IMR-90 (cell line): Measurements from ENCODE around the gene CHSY3. TPM values are rescaled to one million over a fixed set of nuclear protein-coding genes. Genes with fewer than 3 reads are reported as not detected.

Experiments
- ATAC-seq: fragments of 200-7000 bp; cut with Tn5 transposase; 2 replicates; pipeline ENCODE4 v1.9.1; 2020; ENCODE audit warnings: low read depth, mild to moderate bottlenecking, moderate library complexity
- BruUV-seq: library from RNA; stranded (reverse); fragments of 400-500 nt; replicated peaks from 2 replicates; lab custom pipeline; 2021; lab: Mats Ljungman, UMichigan
- CTCF ChIA-PET: fragments of 300-600 bp; formaldehyde crosslinking; extraction: SDS; loops from one replicate; lab custom pipeline; 2021; ENCODE audit warnings: antibody characterized with exemption; lab: Yijun Ruan, JAX
- POLR2A ChIA-PET: fragments of 300-600 bp; sonication (Branson Sonifier 250); formaldehyde crosslinking; loops from one replicate; lab custom pipeline; 2022; ENCODE audit warnings: antibody characterized with exemption; ENCODE audit not compliant: unreplicated experiment; lab: Charles Lee
- DNase-seq: peaks from one replicate; pipeline ENCODE4 v3.0.0; 2013
- H2AFZ ChIP-seq: replicated peaks from 2 replicates; pipeline ENCODE3; 2013; ENCODE audit warnings: low read length, mild to moderate bottlenecking; ENCODE audit not compliant: poor library complexity
- H2AK5ac ChIP-seq: 2 replicates; pipeline ENCODE4 v1.6.1; 2013; ENCODE audit warnings: low read depth, low read length, inconsistent platforms
- H2AK9ac ChIP-seq: replicated peaks from 2 replicates; pipeline ENCODE3; 2013; ENCODE audit warnings: mild to moderate bottlenecking, low read depth, low read length, moderate library complexity; ENCODE audit not compliant: poor library complexity
- H2BK120ac ChIP-seq: 2 replicates; pipeline ENCODE4 v1.6.1; 2013; ENCODE audit warnings: low read depth, low read length, inconsistent platforms
- H2BK15ac ChIP-seq: 3 replicates; pipeline ENCODE4 v1.6.1; 2013; ENCODE audit warnings: low read depth, low read length, inconsistent platforms
- H2BK20ac ChIP-seq: 2 replicates; pipeline ENCODE4 v1.6.1; 2013; ENCODE audit warnings: low read depth, mild to moderate bottlenecking, inconsistent platforms, low read length, moderate library complexity
- H2BK5ac ChIP-seq: 2 replicates; pipeline ENCODE4 v1.6.1; 2013; ENCODE audit warnings: mild to moderate bottlenecking, low read depth, low read length, inconsistent platforms; ENCODE audit not compliant: poor library complexity, severe bottlenecking
- H3K14ac ChIP-seq: replicated peaks from 2 replicates; pipeline ENCODE4 v1.6.1; 2013; ENCODE audit warnings: low read depth, low read length, inconsistent platforms
- H3K18ac ChIP-seq: 2 replicates; pipeline ENCODE4 v1.6.1; 2013; ENCODE audit warnings: low read depth, low read length, control low read depth
- H3K23ac ChIP-seq: 2 replicates; pipeline ENCODE4 v1.6.1; 2013; ENCODE audit warnings: low read depth, low read length, inconsistent platforms
- H3K27ac ChIP-seq: 2 replicates; pipeline ENCODE4 v1.5.1; 2013; ENCODE audit warnings: mild to moderate bottlenecking, control low read depth, low read length; ENCODE audit not compliant: insufficient read depth
- H3K27me3 ChIP-seq: 2 replicates; pipeline ENCODE4 v1.6.1; 2013; ENCODE audit warnings: low read length; ENCODE audit not compliant: control insufficient read depth, insufficient read depth
- H3K36me3 ChIP-seq: 2 replicates; pipeline ENCODE4 v1.6.1; 2013; ENCODE audit warnings: low read length, mixed read lengths; ENCODE audit not compliant: control insufficient read depth, insufficient read depth
- H3K4ac ChIP-seq: 2 replicates; pipeline ENCODE4 v1.6.1; 2013; ENCODE audit warnings: low read depth, low read length, inconsistent platforms
- H3K4me1 ChIP-seq: 2 replicates; pipeline ENCODE4 v1.6.1; 2013; ENCODE audit warnings: low read length, mixed read lengths; ENCODE audit not compliant: control insufficient read depth, insufficient read depth
- H3K4me2 ChIP-seq: 2 replicates; pipeline ENCODE4 v1.6.1; 2013; ENCODE audit warnings: low read depth, mild to moderate bottlenecking, control low read depth, low read length, moderate library complexity
- H3K4me3 ChIP-seq: 2 replicates; pipeline ENCODE4 v1.5.1; 2013; ENCODE audit warnings: low read depth, mild to moderate bottlenecking, control low read depth, low read length, moderate library complexity; ENCODE audit not compliant: insufficient read depth
- H3K56ac ChIP-seq: 2 replicates; pipeline ENCODE4 v1.6.1; 2013; ENCODE audit warnings: low read length, inconsistent platforms; ENCODE audit not compliant: insufficient read depth; ENCODE audit errors: extremely low read depth
- H3K79me1 ChIP-seq, 2 experiments: 2 replicates each; pipeline ENCODE4 v1.6.1; 2013; ENCODE audit warnings: low read length in 2 of 2, inconsistent platforms in 1 of 2, low read depth in 1 of 2
- H3K9ac ChIP-seq: 2 replicates; pipeline ENCODE4 v1.6.1; 2013; ENCODE audit warnings: low read depth, low read length, control low read depth
- H3K9me1 ChIP-seq: 2 replicates; pipeline ENCODE4 v1.6.1; 2013; ENCODE audit warnings: low read length, inconsistent platforms; ENCODE audit not compliant: insufficient read depth
- H3K9me3 ChIP-seq: 2 replicates; pipeline ENCODE4 v1.6.1; 2013; ENCODE audit warnings: low read length; ENCODE audit not compliant: control insufficient read depth, insufficient read depth
- H4K20me1 ChIP-seq: 2 replicates; pipeline ENCODE4 v1.6.1; 2013; ENCODE audit warnings: low read length, inconsistent platforms; ENCODE audit not compliant: insufficient read depth
- H4K5ac ChIP-seq: 2 replicates; pipeline ENCODE4 v1.6.1; 2013; ENCODE audit warnings: mild to moderate bottlenecking, low read depth, low read length, control low read depth
- H4K8ac ChIP-seq, 2 experiments: 2 replicates each; pipeline ENCODE4 v1.6.1; 2013; ENCODE audit warnings: low read depth in 2 of 2, low read length in 2 of 2, control low read depth in 1 of 2, inconsistent platforms in 1 of 2
- H4K91ac ChIP-seq: 2 replicates; pipeline ENCODE4 v1.6.1; 2013; ENCODE audit warnings: low read depth, low read length, inconsistent platforms; ENCODE audit not compliant: insufficient read depth
- CTCF ChIP-seq: conservative IDR thresholded peaks from 2 replicates; pipeline ENCODE4 v1.5.1; 2012; ENCODE audit warnings: mild to moderate bottlenecking, low read depth, low read length, improper control_type of control experiment
- MXI1 ChIP-seq: IDR thresholded peaks from 2 replicates; pipeline ENCODE4 v1.6.1; 2012; ENCODE audit warnings: low read depth, mild to moderate bottlenecking, low read length, moderate library complexity, borderline replicate concordance
- WGBS, 2 experiments: methylation state at CpG; one replicate each; pipeline versions ENCODE4 v1.1.5 to v1.1.7; 2013; ENCODE audit warnings: missing lambda C conversion rate in 2 of 2; ENCODE audit not compliant: insufficient read length in 1 of 2; ENCODE audit errors: extremely low coverage in 2 of 2; 5-methylcytosine and 5-hydroxymethylcytosine counted together
- dilution Hi-C: fragments of 300-500 bp; cut with HindIII; formaldehyde crosslinking; loops from one replicate; pipeline ENCODE4 v1.14.3; 2018; ENCODE audit warnings: low sequenced_read_pairs; ENCODE audit not compliant: unreplicated experiment
- in situ Hi-C: fragments of 300-500 bp; cut with MboI; formaldehyde crosslinking; loops from 3 replicates; pipeline ENCODE4 v1.14.3; 2019; ENCODE audit warnings: low sequenced_read_pairs, inconsistent platforms, mixed read lengths
- intact Hi-C: fragments of 100-400 bp; cut with micrococcal nuclease; formaldehyde crosslinking; loops from 2 replicates; pipeline ENCODE4 v1.10.0; 2022
- polyA plus RNA-seq, 3 experiments: library from polyadenylated mRNA; depleted of rRNA; stranded (reverse); fragments of >200 nt; gene quantifications; 2 replicates each; pipeline ENCODE4 v1.2.3, GENCODE V29; 2012; ENCODE audit warnings: low replicate concordance in 1 of 3
- total RNA-seq: library from RNA; depleted of rRNA; stranded (reverse); fragments of >200 nt; gene quantifications from 2 replicates; pipeline ENCODE4 v1.2.3, GENCODE V29; 2012

The CHSY3 gene
- total and polyA plus RNA-seq, 2 of the 4 experiments (the other 2 are of a cell fraction) = 0.62 to 1.3 TPM

- no peak overlapping the region for H3K14ac ChIP-seq
- H2AFZ ChIP-seq = no peak overlapping the region
- H3K27me3 ChIP-seq = no peaks in the 10 kb centered on the region
- H3K18ac ChIP-seq = no peak overlapping the region
- no peak overlapping the region for H3K4me2 ChIP-seq
- no TSS peak for BruUV-seq
- H3K4me3 ChIP-seq = no peak overlapping the region
- H4K8ac ChIP-seq = no peak overlapping the region
- H2AK9ac ChIP-seq = no peak overlapping the region
- POLR2A ChIA-PET = no interaction called here
- H2BK20ac ChIP-seq = no peak overlapping the region
- no peak overlapping the region for H2AK5ac ChIP-seq
- H3K9me1 ChIP-seq = no peaks in the 10 kb centered on the region
- H3K27ac ChIP-seq = no peak overlapping the region
- no peak overlapping the region for H3K56ac ChIP-seq
- intact Hi-C loops = loop anchor here (5.0 kb wide), 1 partner anchor 1305 kb away; no protein-coding TSS in a partner anchor
- H2BK15ac ChIP-seq = no peak overlapping the region
- 80% methylated on average over 1 of the region's 4 CpGs; no CpG with 5 or more reads in 1 of the 2 experiments for WGBS, 2 experiments
- ATAC-seq = no peak
- H3K4ac ChIP-seq = no peak overlapping the region
- H3K36me3 ChIP-seq = no peaks in the 10 kb centered on the region
- H3K4me1 ChIP-seq = no peaks in the 10 kb centered on the region
- CTCF ChIA-PET = interaction anchor here (0.7 kb wide), 1 partner anchor 989 kb away, joined by 3 read pairs; no protein-coding TSS in a partner anchor
- H2BK5ac ChIP-seq = no peak overlapping the region
- H2BK120ac ChIP-seq = no peak overlapping the region
- H3K79me1 ChIP-seq = no peaks in the 10 kb centered on the region
- no peak for TF ChIP-seq CTCF
- no peak for TF ChIP-seq MXI1
- H3K9ac ChIP-seq = no peak overlapping the region
- H4K5ac ChIP-seq = no peak overlapping the region
- DNase-seq = no peak
- no peak overlapping the region for H4K91ac ChIP-seq
- dilution Hi-C loops = no loop called here
- H3K23ac ChIP-seq = no peak overlapping the region
- no peaks in the 10 kb centered on the region for H3K9me3 ChIP-seq
- in situ Hi-C loops = loop anchor here (25.0 kb wide), 2 partner anchors 1000 to 1300 kb away; no protein-coding TSS in a partner anchor
- no peaks in the 10 kb centered on the region for H4K20me1 ChIP-seq
These were observed 208.0 kb downstream of the CHSY3 start for GRCh38 chr5:130112246-130112645.
